Metanephros (tissue), 2 donors: ENCODE measurements around the gene MAP10. TPM values are rescaled to one million over a fixed set of nuclear protein-coding genes. Genes with fewer than 3 reads are reported as not detected.

Source experiments
- small RNA-seq: library from RNA; depleted of rRNA; stranded (forward); fragments of <200 nt; gene quantifications from one replicate; pipeline ENCODE3, GENCODE V24; 2014; ENCODE audit warnings: low replicate concordance
- total RNA-seq: library from RNA; depleted of rRNA; stranded (reverse); fragments of >200 nt; gene quantifications from one replicate; pipeline ENCODE4 v1.2.3, GENCODE V29; 2014

The MAP10 gene
- 4.7 TPM for total RNA-seq

DNA sequence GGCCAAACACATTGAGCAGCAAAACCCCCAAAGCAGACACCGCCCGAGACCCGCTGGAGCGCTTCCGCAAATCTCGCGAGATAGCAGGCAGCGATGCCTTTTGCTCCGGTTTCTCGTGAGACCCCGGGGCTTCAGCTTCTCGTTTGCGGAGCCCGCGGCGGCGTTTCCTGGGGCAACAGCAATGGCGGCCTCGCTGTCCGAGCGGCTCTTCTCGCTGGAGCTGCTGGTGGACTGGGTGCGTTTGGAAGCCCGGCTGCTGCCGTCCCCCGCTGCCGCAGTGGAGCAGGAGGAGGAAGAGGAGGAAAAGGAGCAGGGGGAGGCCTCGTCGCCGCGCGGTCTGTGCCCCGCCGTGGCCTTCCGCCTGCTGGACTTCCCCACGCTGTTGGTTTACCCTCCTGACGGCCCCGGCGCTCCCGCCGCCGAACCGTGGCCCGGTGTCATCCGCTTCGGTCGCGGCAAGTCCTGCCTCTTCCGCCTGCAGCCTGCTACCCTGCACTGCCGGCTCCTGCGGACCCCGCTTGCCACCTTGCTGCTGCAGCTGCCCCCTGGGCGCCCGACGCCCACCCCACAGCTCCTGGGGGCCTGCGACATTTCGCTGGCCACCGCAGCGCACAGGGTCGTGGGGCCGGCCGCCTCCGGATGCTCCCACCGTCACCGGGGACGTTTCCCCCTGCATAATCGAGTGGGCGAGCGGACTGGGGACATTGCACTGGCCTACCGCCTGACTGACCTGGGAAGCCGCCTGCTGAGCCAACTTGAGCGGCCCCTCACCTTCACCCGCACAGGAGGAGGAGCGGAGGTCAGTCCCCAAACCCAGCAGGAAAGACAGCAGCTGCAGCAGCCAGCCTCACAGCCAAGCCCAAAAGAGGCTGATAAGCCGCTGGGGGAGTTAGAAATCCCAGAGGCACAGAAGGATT, at the start of gene MAP10:
MAP10 (plus strand) TSS at position 148 of the 917 bp plus-strand sequence; CDS start at position 182, 34 bp downstream.

Small RNAs within 50 kb of the gene (small RNA-seq; reads per million reads assigned to genes)
- not detected for gene RNU1-74P

Other genes starting within 250 kb of the MAP10 start
- 51.1 TPM for gene SIPA1L2, start 175.3 kb upstream of the MAP10 start, total RNA-seq
- 23.1 TPM for gene NTPCR, start 145.2 kb downstream of the MAP10 start, total RNA-seq